Lower lobe of right lung (tissue), 2 donors: Measurements from ENCODE around the gene KRT81. TPM values are rescaled to one million over a fixed set of nuclear protein-coding genes. Genes with fewer than 3 reads are reported as not detected.
A peak's percentile ranks its signal among the peaks of the same experiment; 100 is the strongest.

Experiments used
- ATAC-seq, 2 donors: fragments of 200-7000 bp; cut with Tn5 transposase; one replicate each; pipeline ENCODE4 v1.9.1; 2020 to 2022; ENCODE audit warnings: mild to moderate bottlenecking in 2 of 2, moderate library complexity in 2 of 2
- DNase-seq: peaks from one replicate; pipeline ENCODE4 v3.0.0-alpha.2; 2020
- H3K27ac ChIP-seq: fragments of 200-600 bp; one replicate; pipeline ENCODE4 v1.8.0; 2022
- H3K27me3 ChIP-seq: fragments of 200-600 bp; one replicate; pipeline ENCODE4 v1.8.0; 2022; ENCODE audit warnings: low read depth
- H3K36me3 ChIP-seq: fragments of 200-600 bp; one replicate; pipeline ENCODE4 v1.8.0; 2022; ENCODE audit warnings: mild to moderate bottlenecking
- H3K4me1 ChIP-seq: fragments of 200-600 bp; one replicate; pipeline ENCODE4 v1.8.0; 2022
- H3K4me3 ChIP-seq: fragments of 200-600 bp; one replicate; pipeline ENCODE4 v1.8.0; 2022; ENCODE audit warnings: mild to moderate bottlenecking
- H3K9me3 ChIP-seq: fragments of 200-600 bp; one replicate; pipeline ENCODE4 v1.8.0; 2022
- CTCF ChIP-seq: fragments of 200-600 bp; IDR thresholded peaks from one replicate; pipeline ENCODE4 v1.8.0; 2022; ENCODE audit warnings: antibody characterized with exemption, mild to moderate bottlenecking
- intact Hi-C: fragments of 100-400 bp; cut with DNase I; formaldehyde crosslinking; loops from one replicate; pipeline ENCODE4 v1.11.0; 2022
- total RNA-seq: library from RNA; stranded (reverse); fragmentation: NEBNext Ultra II Directional; extraction: Animal tissue kit (Norgen Biotek cat#: 25700); gene quantifications from one replicate; pipeline ENCODE4 v1.2.1, GENCODE V29; 2021
- donor health status: DM: no; HTN: yes; CAD: no; lungs with severe emphysema.

Gene KRT81
- total RNA-seq, 1 donor from 2014 or later: not detected

- H3K4me1 ChIP-seq: no peaks in the 10 kb centered on the region
- no peaks in the 10 kb centered on the region for H3K36me3 ChIP-seq
- no peak overlapping the region for H3K4me3 ChIP-seq
- H3K9me3 ChIP-seq: no peaks in the 10 kb centered on the region
- ATAC-seq (peak; percentile 9 to 18), DNase-seq (no peak)
- no peaks in the 10 kb centered on the region for H3K27me3 ChIP-seq
- H3K27ac ChIP-seq: no peak overlapping the region
- no peak for TF ChIP-seq CTCF
- intact Hi-C loops: no loop called here
Measured at GRCh38 chr12:52327830-52328500, 36.6 kb upstream of the KRT81 start.

- no peaks in the 10 kb centered on the region for H3K36me3 ChIP-seq
- no peak overlapping the region for H3K4me3 ChIP-seq
- TF ChIP-seq CTCF: peak; percentile 88
- ATAC-seq: peak; percentile 95
- H3K9me3 ChIP-seq: no peaks in the 10 kb centered on the region
- no peaks in the 10 kb centered on the region for H3K4me1 ChIP-seq
- H3K27ac ChIP-seq: no peak overlapping the region
- DNase-seq: peak; percentile 77
- intact Hi-C loops: no loop called here
- no peaks in the 10 kb centered on the region for H3K27me3 ChIP-seq
Measured at GRCh38 chr12:52327052-52327829, 35.9 kb upstream of the KRT81 start.

GRCh38 chr12:52324153-52324444 lies 32.8 kb upstream of the KRT81 start:
- no peaks in the 10 kb centered on the region for H3K9me3 ChIP-seq
- ATAC-seq: no peak
- H3K27ac ChIP-seq: no peak overlapping the region
- no peak for TF ChIP-seq CTCF
- no peaks in the 10 kb centered on the region for H3K4me1 ChIP-seq
- H3K36me3 ChIP-seq: no peaks in the 10 kb centered on the region
- intact Hi-C loops: no loop called here
- H3K27me3 ChIP-seq: peaks cover 20% of the 10 kb centered on the region
- H3K4me3 ChIP-seq: no peak overlapping the region
- DNase-seq: no peak

- no peaks in the 10 kb centered on the region for H3K36me3 ChIP-seq
- H3K9me3 ChIP-seq: no peaks in the 10 kb centered on the region
- H3K27me3 ChIP-seq: peaks cover 20% of the 10 kb centered on the region
- ATAC-seq: no peak
- no peaks in the 10 kb centered on the region for H3K4me1 ChIP-seq
- intact Hi-C loops: no loop called here
- H3K27ac ChIP-seq: no peak overlapping the region
- DNase-seq: no peak
- no peak for TF ChIP-seq CTCF
- H3K4me3 ChIP-seq: no peak overlapping the region
Measured at GRCh38 chr12:52323416-52324152, 32.2 kb upstream of the KRT81 start.

- TF ChIP-seq CTCF: no peak
- no peaks in the 10 kb centered on the region for H3K9me3 ChIP-seq
- H3K27me3 ChIP-seq: peaks cover 20% of the 10 kb centered on the region
- intact Hi-C loops: no loop called here
- no peak overlapping the region for H3K4me3 ChIP-seq
- H3K27ac ChIP-seq: no peak overlapping the region
- H3K36me3 ChIP-seq: no peaks in the 10 kb centered on the region
- DNase-seq (no peak), ATAC-seq (no peak)
- H3K4me1 ChIP-seq: no peaks in the 10 kb centered on the region
Measured at GRCh38 chr12:52323001-52323400, 31.7 kb upstream of the KRT81 start.
